Bronchial epithelial cell (primary cell): ENCODE data around the gene TNS3. TPM values are rescaled to one million over a fixed set of nuclear protein-coding genes. Genes with fewer than 3 reads are reported as not detected.

Source experiments
- DNase-seq: peaks from one replicate; pipeline ENCODE4 v3.0.0-alpha.2; 2010; ENCODE audit warnings: low read depth
- FAIRE-seq: peaks from 2 replicates; lab custom pipeline; 2011; peaks lifted over from hg19 to GRCh38; lab: Jason Lieb, UNC
- H3K27me3 ChIP-seq: 2 replicates; pipeline ENCODE4 v1.5.1; 2011; ENCODE audit warnings: low read length; ENCODE audit not compliant: control insufficient read depth, insufficient read depth
- H3K36me3 ChIP-seq: 2 replicates; pipeline ENCODE4 v1.5.1; 2011; ENCODE audit warnings: low read length; ENCODE audit not compliant: control insufficient read depth, insufficient read depth
- H3K4me3 ChIP-seq: 2 replicates; pipeline ENCODE4 v1.5.1; 2011; ENCODE audit warnings: mild to moderate bottlenecking, low read depth, low read length, control low read depth
- total RNA-seq: library from RNA; depleted of rRNA; stranded (reverse); fragments of >200 nt; gene quantifications from 2 replicates; pipeline ENCODE4 v1.2.1, GENCODE V29; 2014
- TF ChIP-seq, protein P1 (sequence below): IDR thresholded peaks from 2 replicates; pipeline ENCODE4 v1.5.1; 2011; ENCODE audit warnings: mild to moderate bottlenecking, moderate library complexity, low read length, control low read depth, inconsistent platforms; ENCODE audit not compliant: insufficient read depth, severe bottlenecking

The TNS3 gene
- total RNA-seq, 1 donor from 2014 or later = 2.6 TPM

DNA sequence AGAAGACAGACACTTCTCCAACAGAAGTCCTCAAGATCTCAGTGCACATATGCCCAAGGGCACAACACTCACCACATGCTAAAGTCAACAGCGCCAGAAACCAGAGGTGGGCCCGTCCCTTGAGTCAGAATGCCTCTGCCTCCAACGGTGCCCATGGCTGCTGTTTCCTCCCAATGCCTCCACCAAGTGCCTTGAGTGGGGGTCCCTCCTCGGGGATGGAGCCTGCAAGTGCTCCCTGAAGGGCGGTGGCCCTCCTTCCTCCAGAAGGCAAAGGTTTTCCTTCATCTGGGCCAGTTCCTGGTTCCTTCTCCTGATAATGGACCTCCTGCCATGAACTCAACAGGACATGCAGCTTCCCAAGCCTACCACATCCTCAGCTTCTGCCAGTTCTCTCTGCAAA is 58.5 kb downstream of the TNS3 start:
- FAIRE-seq = peak; percentile 76
- Histone ChIP-seq H3K36me3 (peaks cover 6% of the 10 kb centered on the region), H3K27me3 (no peaks in the 10 kb centered on the region), H3K4me3 (no peak overlapping the region)
- TF ChIP-seq, protein P1, sequence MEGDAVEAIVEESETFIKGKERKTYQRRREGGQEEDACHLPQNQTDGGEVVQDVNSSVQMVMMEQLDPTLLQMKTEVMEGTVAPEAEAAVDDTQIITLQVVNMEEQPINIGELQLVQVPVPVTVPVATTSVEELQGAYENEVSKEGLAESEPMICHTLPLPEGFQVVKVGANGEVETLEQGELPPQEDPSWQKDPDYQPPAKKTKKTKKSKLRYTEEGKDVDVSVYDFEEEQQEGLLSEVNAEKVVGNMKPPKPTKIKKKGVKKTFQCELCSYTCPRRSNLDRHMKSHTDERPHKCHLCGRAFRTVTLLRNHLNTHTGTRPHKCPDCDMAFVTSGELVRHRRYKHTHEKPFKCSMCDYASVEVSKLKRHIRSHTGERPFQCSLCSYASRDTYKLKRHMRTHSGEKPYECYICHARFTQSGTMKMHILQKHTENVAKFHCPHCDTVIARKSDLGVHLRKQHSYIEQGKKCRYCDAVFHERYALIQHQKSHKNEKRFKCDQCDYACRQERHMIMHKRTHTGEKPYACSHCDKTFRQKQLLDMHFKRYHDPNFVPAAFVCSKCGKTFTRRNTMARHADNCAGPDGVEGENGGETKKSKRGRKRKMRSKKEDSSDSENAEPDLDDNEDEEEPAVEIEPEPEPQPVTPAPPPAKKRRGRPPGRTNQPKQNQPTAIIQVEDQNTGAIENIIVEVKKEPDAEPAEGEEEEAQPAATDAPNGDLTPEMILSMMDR = no peak
- DNase-seq = no peak

DNA sequence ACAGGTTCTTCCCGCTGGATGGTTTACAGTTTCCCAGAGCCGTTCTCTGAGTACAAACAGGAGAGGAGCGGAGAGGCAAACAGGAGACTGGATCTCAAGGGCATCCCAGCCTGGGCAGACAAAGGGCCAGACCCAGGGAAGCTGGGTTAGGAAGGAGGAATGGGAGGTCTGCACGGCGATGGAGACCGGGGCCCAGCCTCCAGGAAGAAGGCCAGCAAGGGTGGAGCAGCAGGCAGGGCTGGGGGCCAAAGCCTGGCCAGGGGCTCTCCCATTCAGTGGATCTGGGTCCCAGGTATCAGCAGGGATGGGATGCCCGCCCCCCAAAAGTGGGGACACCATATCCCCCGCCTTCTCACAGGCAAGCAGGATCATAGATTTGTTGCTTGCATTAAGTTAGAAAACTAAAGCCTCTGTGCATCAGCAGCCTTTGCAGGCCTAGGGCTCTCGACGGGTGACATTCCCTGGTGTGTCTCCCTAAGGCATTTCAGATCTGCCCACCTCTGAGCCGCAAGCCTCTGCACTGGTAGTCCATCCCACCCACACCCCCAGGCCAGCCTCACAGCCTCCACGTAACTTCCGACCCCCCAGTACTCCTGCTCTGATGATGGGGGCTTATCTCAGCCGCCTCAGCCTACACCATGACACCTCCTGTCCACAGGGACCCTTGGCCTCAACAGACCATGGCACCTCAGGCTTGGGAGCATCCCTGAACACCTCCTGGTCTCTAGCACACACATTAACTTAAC is 59.9 kb downstream of the TNS3 start:
- H3K4me3 ChIP-seq = no peak overlapping the region
- no peaks in the 10 kb centered on the region for H3K27me3 ChIP-seq
- no peak for DNase-seq
- peaks cover 4% of the 10 kb centered on the region for H3K36me3 ChIP-seq
- FAIRE-seq = no peak
- TF ChIP-seq, protein P1 = no peak

DNA sequence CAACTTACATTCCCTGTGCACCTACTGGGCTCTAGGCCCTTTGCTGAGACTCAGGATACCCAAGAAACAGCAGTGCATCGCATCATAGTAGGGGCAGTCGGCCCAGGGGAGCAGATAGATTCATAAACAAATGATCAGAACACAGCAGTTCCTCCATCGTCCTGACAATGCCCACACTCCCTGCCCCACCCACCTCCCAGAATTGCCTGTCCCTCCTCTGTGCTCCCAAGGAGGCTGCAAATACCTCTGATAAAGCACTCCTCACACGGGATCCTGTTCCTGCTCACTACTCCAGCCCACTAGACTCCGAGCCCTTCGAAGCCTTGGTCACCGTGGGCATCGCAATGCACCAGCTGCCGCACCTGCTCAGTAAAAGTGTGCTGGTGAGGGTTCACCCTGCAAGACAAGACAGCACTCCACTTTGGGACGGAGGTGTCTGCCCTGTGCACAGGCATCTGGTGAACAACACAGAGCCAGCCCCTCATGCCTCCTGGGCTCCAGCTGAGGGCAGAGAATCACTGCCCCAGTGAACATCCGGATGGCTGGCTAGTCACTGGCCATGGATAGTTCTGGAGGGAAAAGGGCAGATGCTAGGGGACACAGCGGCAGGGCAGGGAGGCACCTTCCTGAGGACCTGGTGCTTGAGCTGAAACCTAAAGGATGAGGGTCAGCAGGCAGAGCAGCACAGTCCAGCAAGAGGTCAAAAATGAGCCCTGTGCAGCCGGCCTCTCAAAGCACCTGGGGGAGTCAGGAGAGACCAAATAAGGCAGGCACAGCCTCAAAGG is 60.7 kb downstream of the TNS3 start:
- TF ChIP-seq, protein P1 = no peak
- DNase-seq (no peak), FAIRE-seq (no peak)
- Histone ChIP-seq H3K4me3 (no peak overlapping the region), H3K27me3 (no peaks in the 10 kb centered on the region), H3K36me3 (peaks cover 4% of the 10 kb centered on the region)

DNA sequence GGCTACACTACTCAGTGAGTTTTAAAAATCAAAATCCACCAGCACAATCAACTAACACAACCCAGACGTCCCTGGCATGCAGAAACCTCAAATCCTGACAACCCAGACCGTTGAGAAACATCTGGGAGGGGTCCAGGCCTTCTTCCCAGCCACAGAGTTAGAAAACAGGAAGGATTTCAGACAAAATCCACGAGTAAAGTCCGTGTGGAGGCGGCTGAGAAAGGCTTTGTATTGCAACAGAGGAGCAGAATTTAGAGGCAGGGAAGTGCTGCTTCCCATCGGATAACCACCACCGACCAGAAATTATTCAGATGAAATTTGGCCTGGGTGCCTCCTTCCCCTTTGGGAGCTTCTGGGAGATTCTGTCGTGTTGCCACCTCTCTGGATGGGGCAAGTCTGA is 61.5 kb downstream of the TNS3 start:
- FAIRE-seq = no peak
- no peaks in the 10 kb centered on the region for H3K27me3 ChIP-seq
- DNase-seq = no peak
- TF ChIP-seq, protein P1 = no peak
- H3K36me3 ChIP-seq = peaks cover 4% of the 10 kb centered on the region
- no peak overlapping the region for H3K4me3 ChIP-seq

DNA sequence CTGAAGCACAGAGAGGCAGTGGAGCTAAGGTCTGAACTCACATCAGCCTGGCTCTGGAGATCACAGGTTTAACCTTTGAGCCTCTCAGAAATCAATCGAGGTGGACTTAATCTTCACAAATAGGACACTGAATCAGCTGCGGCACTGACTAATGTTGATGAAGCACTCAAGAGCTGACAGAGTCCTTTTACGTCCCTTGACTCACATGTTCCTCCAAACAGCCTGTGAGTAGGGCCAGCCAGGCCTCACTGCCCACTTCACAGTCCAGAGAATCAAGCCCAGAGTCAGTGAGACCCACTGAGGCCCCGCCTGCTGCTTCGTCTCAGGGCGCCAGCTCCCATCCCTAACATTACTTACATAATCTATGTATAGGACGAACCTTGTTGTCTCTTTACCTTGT is 63.1 kb downstream of the TNS3 start:
- TF ChIP-seq, protein P1 = no peak
- Histone ChIP-seq H3K27me3 (no peaks in the 10 kb centered on the region), H3K4me3 (no peak overlapping the region), H3K36me3 (peaks cover 4% of the 10 kb centered on the region)
- DNase-seq (peak; percentile 64), FAIRE-seq (no peak)
